ENCODE data around the gene EPHA6. TPM values are rescaled to one million over a fixed set of nuclear protein-coding genes. Genes with fewer than 3 reads are reported as not detected.

EPHA6 gene
- total and polyA plus RNA-seq, 2 donors (not counting 1 experiment from before 2014, with no cell fraction given): not detected

DNA sequence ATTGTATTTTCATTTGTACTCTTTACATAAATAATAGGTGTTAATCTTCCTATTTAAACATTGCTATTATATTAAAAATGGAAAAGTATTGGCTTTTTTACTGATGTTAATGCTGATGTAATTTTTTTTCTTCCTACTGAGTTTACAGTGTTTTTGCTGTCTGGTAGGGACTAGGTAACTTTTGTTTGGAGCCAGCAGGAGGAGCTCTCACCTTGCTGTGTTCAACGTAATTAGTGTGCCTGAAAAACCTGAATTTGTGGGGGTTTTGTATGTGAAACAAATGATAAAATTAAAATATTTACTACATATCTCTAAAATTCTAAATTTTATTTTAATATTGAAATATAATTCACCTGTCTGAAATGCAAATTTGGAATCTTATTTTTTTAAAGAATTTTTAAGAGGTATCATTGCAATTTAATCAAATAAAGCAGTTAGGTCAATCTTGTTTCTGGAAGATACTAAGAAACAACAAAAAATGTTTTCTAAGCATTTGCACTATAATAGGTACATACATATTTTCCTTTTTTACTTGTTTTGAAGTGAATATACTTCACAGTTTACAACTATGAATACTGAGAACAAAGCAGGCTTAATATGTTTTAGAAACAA lies 48.8 kb downstream of the EPHA6 start:
- CTCF ChIA-PET: no interaction called here
- ATAC-seq (ENCODE audit: low read depth) (no peak), DNase-seq (no peak)
- H3K36me3 ChIP-seq (replicated peaks in 1 of 2; ENCODE audit: control extremely low read depth in 1 of 2, control insufficient read depth in 1 of 2, extremely low read depth in 1 of 2, insufficient read depth in 2 of 2, low read length in 1 of 2): no peaks in the 10 kb centered on the region
- no peak for TF ChIP-seq EZH2 (IDR thresholded peaks at IDR 0.05; ENCODE audit: borderline replicate concordance, insufficient read depth, low read depth, low read length, poor library complexity, severe bottlenecking)
- TF ChIP-seq, protein P1, sequence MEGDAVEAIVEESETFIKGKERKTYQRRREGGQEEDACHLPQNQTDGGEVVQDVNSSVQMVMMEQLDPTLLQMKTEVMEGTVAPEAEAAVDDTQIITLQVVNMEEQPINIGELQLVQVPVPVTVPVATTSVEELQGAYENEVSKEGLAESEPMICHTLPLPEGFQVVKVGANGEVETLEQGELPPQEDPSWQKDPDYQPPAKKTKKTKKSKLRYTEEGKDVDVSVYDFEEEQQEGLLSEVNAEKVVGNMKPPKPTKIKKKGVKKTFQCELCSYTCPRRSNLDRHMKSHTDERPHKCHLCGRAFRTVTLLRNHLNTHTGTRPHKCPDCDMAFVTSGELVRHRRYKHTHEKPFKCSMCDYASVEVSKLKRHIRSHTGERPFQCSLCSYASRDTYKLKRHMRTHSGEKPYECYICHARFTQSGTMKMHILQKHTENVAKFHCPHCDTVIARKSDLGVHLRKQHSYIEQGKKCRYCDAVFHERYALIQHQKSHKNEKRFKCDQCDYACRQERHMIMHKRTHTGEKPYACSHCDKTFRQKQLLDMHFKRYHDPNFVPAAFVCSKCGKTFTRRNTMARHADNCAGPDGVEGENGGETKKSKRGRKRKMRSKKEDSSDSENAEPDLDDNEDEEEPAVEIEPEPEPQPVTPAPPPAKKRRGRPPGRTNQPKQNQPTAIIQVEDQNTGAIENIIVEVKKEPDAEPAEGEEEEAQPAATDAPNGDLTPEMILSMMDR (IDR thresholded peaks at IDR 0.05): no peak
- H3K9ac ChIP-seq (ENCODE audit: low read length): no peak overlapping the region
- H3K4me2 ChIP-seq (replicated peaks; ENCODE audit: low read depth, low read length, poor library complexity, severe bottlenecking): no peak overlapping the region
- no peak overlapping the region for H2AFZ ChIP-seq (ENCODE audit: insufficient read depth, low read depth, low read length, poor library complexity, severe bottlenecking)
- H3K27me3 Mint-ChIP-seq: no peaks in the 10 kb centered on the region
- H3K9me3 Mint-ChIP-seq (ENCODE audit: insufficient read depth): no peaks in the 10 kb centered on the region
- no CpG with 5 or more reads among the region's 1 CpG for WGBS (ENCODE audit: insufficient coverage)
- no peaks in the 10 kb centered on the region for H3K27me3 ChIP-seq (replicated peaks in 1 of 4; ENCODE audit: control extremely low read depth in 1 of 4, control insufficient read depth in 3 of 4, insufficient read depth in 4 of 4, low read length in 3 of 4)
- H3K4me3 ChIP-seq (ENCODE audit: control extremely low read depth in 1 of 5, extremely low read depth in 1 of 5, insufficient read depth in 1 of 5, low read depth in 2 of 5, low read length in 4 of 5): no peak overlapping the region
- intact Hi-C loops (cut with micrococcal nuclease): loop anchor here (5.0 kb wide), 1 partner anchor 1159 kb away; no protein-coding TSS in a partner anchor
- H3K9me3 ChIP-seq (ENCODE audit: control extremely low read depth in 1 of 3, control insufficient read depth in 2 of 3, insufficient read depth in 1 of 3, low read length in 2 of 3): no peaks in the 10 kb centered on the region
- no peak overlapping the region for H3K27ac ChIP-seq (ENCODE audit: low read length in 2 of 2)
- H3K4me1 ChIP-seq (ENCODE audit: control insufficient read depth in 2 of 2, insufficient read depth in 2 of 2, low read length in 2 of 2): no peaks in the 10 kb centered on the region
- POLR2A ChIA-PET: no interaction called here
- no peaks in the 10 kb centered on the region for H3K79me2 ChIP-seq (ENCODE audit: control insufficient read depth, insufficient read depth, low read length)
- H4K20me1 ChIP-seq (ENCODE audit: control insufficient read depth, insufficient read depth, low read length, poor library complexity, severe bottlenecking): no peaks in the 10 kb centered on the region
- H3K27ac Mint-ChIP-seq: no peak overlapping the region
- H3K4me3 Mint-ChIP-seq: no peak overlapping the region
- H3K4me1 Mint-ChIP-seq: no peaks in the 10 kb centered on the region

DNA sequence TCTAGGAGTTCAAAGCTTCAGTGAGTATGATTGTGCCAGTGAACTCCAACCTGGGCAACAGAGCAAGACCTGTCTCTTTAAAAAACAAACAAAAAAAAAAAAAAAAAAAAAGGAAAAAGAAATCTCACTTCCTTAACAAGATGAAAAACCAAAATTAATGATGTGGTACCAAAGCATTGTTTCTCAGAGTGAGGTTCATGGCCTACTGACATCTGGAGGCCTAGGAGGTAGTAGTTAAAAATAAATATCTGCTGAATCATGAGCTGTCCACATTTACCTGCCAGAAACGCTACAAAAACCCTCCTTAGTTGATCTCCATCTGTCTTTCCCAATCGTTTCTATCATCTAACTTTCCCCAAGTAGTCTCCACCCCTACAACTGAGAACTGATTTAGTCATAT lies 51.2 kb downstream of the EPHA6 start:
- Mint-ChIP-seq H3K27me3 (no peaks in the 10 kb centered on the region), H3K4me3 (no peak overlapping the region), H3K9me3 (ENCODE audit: insufficient read depth) (no peaks in the 10 kb centered on the region), H3K27ac (no peak overlapping the region), H3K4me1 (no peaks in the 10 kb centered on the region)
- Histone ChIP-seq H4K20me1 (ENCODE audit: control insufficient read depth, insufficient read depth, low read length, poor library complexity, severe bottlenecking) (no peaks in the 10 kb centered on the region), H3K9ac (ENCODE audit: low read length) (no peak overlapping the region), H3K79me2 (ENCODE audit: control insufficient read depth, insufficient read depth, low read length) (no peaks in the 10 kb centered on the region), H3K27me3 (replicated peaks in 1 of 4; ENCODE audit: control extremely low read depth in 1 of 4, control insufficient read depth in 3 of 4, insufficient read depth in 4 of 4, low read length in 3 of 4) (no peaks in the 10 kb centered on the region), H3K36me3 (replicated peaks in 1 of 2; ENCODE audit: control extremely low read depth in 1 of 2, control insufficient read depth in 1 of 2, extremely low read depth in 1 of 2, insufficient read depth in 2 of 2, low read length in 1 of 2) (no peaks in the 10 kb centered on the region), H3K27ac (ENCODE audit: low read length in 2 of 2) (no peak overlapping the region), H3K4me3 (ENCODE audit: control extremely low read depth in 1 of 5, extremely low read depth in 1 of 5, insufficient read depth in 1 of 5, low read depth in 2 of 5, low read length in 4 of 5) (no peak overlapping the region), H2AFZ (ENCODE audit: insufficient read depth, low read depth, low read length, poor library complexity, severe bottlenecking) (no peak overlapping the region), H3K4me2 (replicated peaks; ENCODE audit: low read depth, low read length, poor library complexity, severe bottlenecking) (no peak overlapping the region), H3K4me1 (ENCODE audit: control insufficient read depth in 2 of 2, insufficient read depth in 2 of 2, low read length in 2 of 2) (no peaks in the 10 kb centered on the region), H3K9me3 (ENCODE audit: control extremely low read depth in 1 of 3, control insufficient read depth in 2 of 3, insufficient read depth in 1 of 3, low read length in 2 of 3) (no peaks in the 10 kb centered on the region)
- WGBS (ENCODE audit: insufficient coverage): no CpG with 5 or more reads among the region's 2 CpGs
- ATAC-seq (ENCODE audit: low read depth): no peak
- POLR2A ChIA-PET: no interaction called here
- intact Hi-C loops (cut with micrococcal nuclease): no loop called here
- no peak for DNase-seq
- CTCF ChIA-PET: no interaction called here
- TF ChIP-seq EZH2 (IDR thresholded peaks at IDR 0.05; ENCODE audit: borderline replicate concordance, insufficient read depth, low read depth, low read length, poor library complexity, severe bottlenecking): no peak
- TF ChIP-seq, protein P1 (IDR thresholded peaks at IDR 0.05): no peak

Measured in B cell (primary cell).